ENCODE measurements around the gene THAP5.

The THAP5 gene

GRCh38 chr7:108528183-108528712, 41.3 kb downstream of the THAP5 start:
- DNase-seq = no peak

GRCh38 chr7:108526768-108527017, 42.8 kb downstream of the THAP5 start:
- no peak for DNase-seq

GRCh38 chr7:108525985-108526767, 43.3 kb downstream of the THAP5 start, which contains the start of gene PNPLA8:
Gene PNPLA8, minus strand, starts transcription at chr7:108526135. Its CDS starts 10,644 bp downstream, at chr7:108515491.
- peak; percentile 99 for DNase-seq

GRCh38 chr7:108525327-108525984, 44.0 kb downstream of the THAP5 start:
- no peak for DNase-seq

- no peak for DNase-seq
Observed at GRCh38 chr7:108522780-108523179, 46.7 kb downstream of the THAP5 start.

GRCh38 chr7:108517951-108518350, 51.6 kb downstream of the THAP5 start:
- no peak for DNase-seq

- peak; percentile 68 for DNase-seq
Observed at GRCh38 chr7:108515630-108516029, 53.9 kb downstream of the THAP5 start.

GRCh38 chr7:108515013-108515412, 54.5 kb downstream of the THAP5 start:
- DNase-seq = no peak

All from MV-4-11 (cell line).